GM12892 (cell line): Measurements from ENCODE around the gene FARSA.

Experiments
- POLR2A ChIP-seq: IDR thresholded peaks from 2 replicates; pipeline ENCODE4 v1.6.1; 2011; ENCODE audit warnings: low read depth, low read length, control low read depth
- TAF1 ChIP-seq: IDR thresholded peaks from 2 replicates; pipeline ENCODE4 v1.6.1; 2011; ENCODE audit warnings: low read depth, mild to moderate bottlenecking, control low read depth, low read length, borderline replicate concordance

DNA sequence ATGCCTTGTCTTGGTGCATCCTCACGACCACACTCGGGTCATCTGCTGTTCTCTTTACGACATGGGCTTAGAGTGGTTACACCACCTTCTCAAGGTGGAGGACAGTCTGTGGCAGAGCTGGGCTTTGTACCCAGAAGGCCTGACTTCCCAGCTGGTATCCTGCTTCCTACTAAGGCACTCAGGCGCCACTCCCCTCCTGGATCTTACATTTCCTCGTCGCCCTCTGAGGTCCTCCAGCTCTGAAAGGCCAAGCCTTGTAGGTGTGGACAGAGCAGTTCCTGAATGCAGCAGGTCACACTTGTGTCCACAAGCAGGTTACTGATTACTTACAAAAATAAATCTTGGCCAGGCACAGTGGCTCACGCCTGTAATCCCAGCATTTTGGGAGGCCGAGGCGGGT, 26.3 kb downstream of the FARSA start:
- TF ChIP-seq POLR2A = no peak
- no peak for TF ChIP-seq TAF1
